HepG2 (cell line): ENCODE measurements around the gene HOXC12. TPM values are rescaled to one million over a fixed set of nuclear protein-coding genes. Genes with fewer than 3 reads are reported as not detected.

Experiments used
- ATAC-seq: fragments of 200-7000 bp; cut with Tn5 transposase; 3 replicates; pipeline ENCODE4 v1.9.1; 2020; ENCODE audit warnings: mild to moderate bottlenecking, moderate library complexity
- BruUV-seq: library from RNA; stranded (reverse); fragments of 400-500 nt; replicated peaks from 2 replicates; lab custom pipeline; 2021; lab: Mats Ljungman, UMichigan
- CTCF ChIA-PET: fragments of 300-600 bp; formaldehyde crosslinking; extraction: SDS; loops from one replicate; lab custom pipeline; 2021; ENCODE audit warnings: low total read pairs, inconsistent platforms, low intra/inter-chr PET ratio; lab: Yijun Ruan, JAX
- POLR2A ChIA-PET: fragments of 350-600 bp; sonication (Branson Sonifier 250); formaldehyde crosslinking; loops from one replicate; lab custom pipeline; 2020; ENCODE audit warnings: antibody characterized with exemption, inconsistent platforms; lab: Yijun Ruan, JAX
- DNase-seq: peaks from one replicate; pipeline ENCODE4 v3.0.0-alpha.2; 2015; ENCODE audit warnings: low spot score
- FAIRE-seq: peaks from 3 replicates; lab custom pipeline; 2011; peaks lifted over from hg19 to GRCh38; lab: Jason Lieb, UNC
- H2AFZ ChIP-seq: one replicate; pipeline ENCODE4 v1.6.1; 2011; ENCODE audit warnings: low read length, inconsistent platforms
- H3K27ac ChIP-seq: fragments of 300-600 bp; 3 replicates; pipeline ENCODE4 v1.8.0; 2011; ENCODE audit warnings: mixed run types, mild to moderate bottlenecking, mixed read lengths, low read length, inconsistent platforms; ENCODE audit not compliant: insufficient read depth; ENCODE audit errors: extremely low read length
- H3K27me3 ChIP-seq, 2 experiments: fragments of 200-600 bp in 1 of 2; 2 replicates in 1 of 2; 3 replicates in 1 of 2; pipeline versions ENCODE4 v1.6.0 to v1.8.0; 2011; ENCODE audit warnings: low read length in 2 of 2, mild to moderate bottlenecking in 2 of 2, moderate library complexity in 2 of 2, inconsistent platforms in 1 of 2; ENCODE audit not compliant: insufficient read depth in 2 of 2, control insufficient read depth in 1 of 2
- H3K36me3 ChIP-seq, 2 experiments: fragments of 200-600 bp in 1 of 2; replicated peaks in 1 of 2; 2 replicates in 1 of 2; 3 replicates in 1 of 2; pipeline versions ENCODE4 v1.5.1 to v1.8.0; 2011; ENCODE audit warnings: low read length in 2 of 2, inconsistent platforms in 1 of 2; ENCODE audit not compliant: insufficient read depth in 2 of 2, control insufficient read depth in 1 of 2
- H3K4me1 ChIP-seq: 2 replicates; pipeline ENCODE4 v1.5.1; 2012; ENCODE audit warnings: low read length, inconsistent platforms; ENCODE audit not compliant: insufficient read depth
- H3K4me2 ChIP-seq: 2 replicates; pipeline ENCODE4 v1.6.0; 2011; ENCODE audit warnings: low read depth, low read length, inconsistent platforms
- H3K4me3 ChIP-seq, 3 experiments: fragments of 200-600 bp in 1 of 3; sonication (generic), shearing (Covaris generic) in 1 of 3; replicated peaks in 1 of 3; 2 replicates each; pipeline ENCODE4 v1.5.1; 2011 to 2016; ENCODE audit warnings: low read length in 3 of 3, inconsistent platforms in 2 of 3, low read depth in 2 of 3, mild to moderate bottlenecking in 2 of 3, control low read depth in 1 of 3, mixed read lengths in 1 of 3; ENCODE audit not compliant: insufficient read depth in 1 of 3
- H3K79me2 ChIP-seq: one replicate; pipeline ENCODE4 v1.6.1; 2011; ENCODE audit warnings: low read length, inconsistent platforms; ENCODE audit not compliant: insufficient read depth
- H3K9ac ChIP-seq: 2 replicates; pipeline ENCODE4 v1.6.0; 2011; ENCODE audit warnings: mild to moderate bottlenecking, low read depth, low read length, inconsistent platforms; ENCODE audit not compliant: insufficient read depth
- H3K9me3 ChIP-seq: 2 replicates; pipeline ENCODE4 v1.5.1; 2012; ENCODE audit warnings: mild to moderate bottlenecking, low read length
- H4K20me1 ChIP-seq: 2 replicates; pipeline ENCODE4 v1.6.0; 2011; ENCODE audit warnings: inconsistent platforms, mild to moderate bottlenecking, low read length, moderate library complexity; ENCODE audit not compliant: insufficient read depth
- ATF5 ChIP-seq: sonication (generic); formaldehyde crosslinking; IDR thresholded peaks from 2 replicates; pipeline ENCODE4 v1.4.0; 2020; ENCODE audit warnings: mild to moderate bottlenecking, low read depth, missing genetic modification reagents
- CAMTA2 ChIP-seq: sonication (generic); formaldehyde crosslinking; IDR thresholded peaks from 2 replicates; pipeline ENCODE4 v1.4.0; 2020; ENCODE audit warnings: mild to moderate bottlenecking, missing genetic modification reagents, borderline replicate concordance
- ELF4 ChIP-seq: sonication (generic); formaldehyde crosslinking; IDR thresholded peaks from 2 replicates; pipeline ENCODE4 v1.5.0; 2020; ENCODE audit warnings: missing genetic modification reagents, mild to moderate bottlenecking, moderate library complexity, borderline replicate concordance
- GATAD1 ChIP-seq: IDR thresholded peaks from 2 replicates; pipeline ENCODE4 v1.6.1; 2016; ENCODE audit warnings: missing genetic modification reagents, missing compliant biosample characterization
- HIC2 ChIP-seq: sonication (generic); formaldehyde crosslinking; IDR thresholded peaks from 2 replicates; pipeline ENCODE4 v1.9.0; 2022; ENCODE audit warnings: low read depth, missing genetic modification reagents
- HNRNPL ChIP-seq: fragments of 200-400 bp; formaldehyde crosslinking; IDR thresholded peaks from 2 replicates; pipeline ENCODE4 v1.6.1; 2017; ENCODE audit warnings: mild to moderate bottlenecking, low read depth, low read length
- JUNB ChIP-seq: sonication (generic); formaldehyde crosslinking; IDR thresholded peaks from 2 replicates; pipeline ENCODE4 v1.8.0; 2022; ENCODE audit warnings: missing genetic modification reagents, mild to moderate bottlenecking, borderline replicate concordance
- LBX2 ChIP-seq: sonication (generic); formaldehyde crosslinking; IDR thresholded peaks from 2 replicates; pipeline ENCODE4 v1.5.0; 2020; ENCODE audit warnings: missing genetic modification reagents, mild to moderate bottlenecking, borderline replicate concordance
- MTA1 ChIP-seq: sonication (generic); formaldehyde crosslinking; IDR thresholded peaks from 2 replicates; pipeline ENCODE4 v1.4.0; 2020; ENCODE audit warnings: missing genetic modification reagents, mild to moderate bottlenecking, borderline replicate concordance
- NKX3-1 ChIP-seq: sonication (generic); formaldehyde crosslinking; IDR thresholded peaks from 2 replicates; pipeline ENCODE4 v1.5.0; 2020; ENCODE audit warnings: missing genetic modification reagents
- NR2F2 ChIP-seq: IDR thresholded peaks from 2 replicates; pipeline ENCODE4 v1.6.1; 2012; ENCODE audit warnings: low read depth, inconsistent platforms, borderline replicate concordance
- PAX8 ChIP-seq: sonication (generic); formaldehyde crosslinking; IDR thresholded peaks from 2 replicates; pipeline ENCODE4 v1.8.0; 2022; ENCODE audit warnings: mild to moderate bottlenecking, missing genetic modification reagents, borderline replicate concordance
- RFX1 ChIP-seq: fragments of 450-650 bp; IDR thresholded peaks from 2 replicates; pipeline ENCODE4 v1.6.1; 2017
- SKI ChIP-seq: fragments of 450-650 bp; IDR thresholded peaks from one replicate; pipeline ENCODE4 v1.6.1; 2018; ENCODE audit warnings: mild to moderate bottlenecking; ENCODE audit not compliant: partially characterized antibody
- XBP1 ChIP-seq: sonication (generic); formaldehyde crosslinking; IDR thresholded peaks from 2 replicates; pipeline ENCODE4 v1.5.0; 2020; ENCODE audit warnings: missing genetic modification reagents
- ZNF513 ChIP-seq: sonication (generic); formaldehyde crosslinking; conservative IDR thresholded peaks from 2 replicates; pipeline ENCODE4 v1.5.0; 2020; ENCODE audit warnings: missing genetic modification reagents
- ZNF7 ChIP-seq: IDR thresholded peaks from 2 replicates; pipeline ENCODE4 v1.6.1; 2016; ENCODE audit warnings: missing biosample characterization, missing genetic modification reagents
- WGBS: methylation state at CpG from one replicate; pipeline ENCODE4 v1.1.6; 2017; ENCODE audit warnings: low lambda C conversion rate; 5-methylcytosine and 5-hydroxymethylcytosine counted together
- in situ Hi-C: cut with HindIII; loops from 2 replicates; pipeline ENCODE4 v1.10.0; 2017; ENCODE audit warnings: low pct_unique_long_range_greater_than_20kb; ENCODE audit not compliant: extremely low pct_ligation_motif_present
- intact Hi-C: fragments of 100-400 bp; cut with micrococcal nuclease; formaldehyde crosslinking; loops from one replicate; pipeline ENCODE4 v1.10.0; 2022; ENCODE audit not compliant: unreplicated experiment
- polyA plus RNA-seq, 8 experiments: library from polyadenylated mRNA; depleted of rRNA in 3 of 8; stranded (reverse) in 7 of 8; unstranded in 1 of 8; fragments of >200 nt; fragmentation: Illumina TruSeq in 4 of 8; extraction: Trizol in 4 of 8; gene quantifications; 2 replicates each; pipeline versions ENCODE4 v1.2.1 to v1.2.3, GENCODE V29; 2011 to 2016; ENCODE audit warnings: low read depth in 4 of 8, missing spikeins in 1 of 8, mixed read lengths in 1 of 8; ENCODE audit not compliant: insufficient read depth in 1 of 8
- total RNA-seq, 5 experiments: library from RNA; depleted of rRNA; stranded (reverse); fragments of >200 nt; fragmentation: Illumina TruSeq; extraction: Trizol; gene quantifications; 2 replicates each; pipeline ENCODE4 v1.2.3, GENCODE V29; 2016; ENCODE audit warnings: low read depth in 1 of 5

The HOXC12 gene
- total and polyA plus RNA-seq, 2 of the 13 experiments (the other 11 are each of a cell fraction or from before 2014, with no cell fraction given) = not detected

GRCh38 chr12:53995002-53995377 lies 40.3 kb downstream of the HOXC12 start:
- H3K4me3 ChIP-seq = peak overlapping the region in 1 of 3 experiments; percentile 48; a peak in 1 of 6 replicates
- ATAC-seq (no peak), FAIRE-seq (no peak)
- no peak overlapping the region for H2AFZ ChIP-seq
- H3K79me2 ChIP-seq = no peaks in the 10 kb centered on the region
- peaks cover 29% of the 10 kb centered on the region for H3K4me1 ChIP-seq
- no TSS peak for BruUV-seq
- H3K27ac ChIP-seq = no peak overlapping the region
- H3K4me2 ChIP-seq = peak overlapping the region; percentile 63; the same call in 1 of the 2 replicates
- H3K9ac ChIP-seq = no peak overlapping the region
- WGBS = 92% methylated on average over 14 of the region's 17 CpGs
- in situ Hi-C loops = loop anchor here (10.0 kb wide), 1 partner anchor 380 kb away; no protein-coding TSS in a partner anchor
- H3K36me3 ChIP-seq = no peaks in the 10 kb centered on the region
- no peak for TF ChIP-seq JUNB (CRISPR knock-in tag)
- no peak for TF ChIP-seq RFX1
- TF ChIP-seq XBP1 = no peak
- no peak for TF ChIP-seq PAX8 (CRISPR knock-in tag)
- no peak for TF ChIP-seq CAMTA2
- TF ChIP-seq ZNF513 (CRISPR knock-in tag) = no peak
- TF ChIP-seq ELF4 (CRISPR knock-in tag) = no peak
- no peak for TF ChIP-seq NKX3-1 (CRISPR knock-in tag)
- no peak for TF ChIP-seq MTA1 (CRISPR knock-in tag)
- no peak for TF ChIP-seq LBX2 (CRISPR knock-in tag)
- TF ChIP-seq HIC2 = no peak
- no peak for TF ChIP-seq ATF5 (CRISPR knock-in tag)
- TF ChIP-seq HNRNPL = no peak
- no peak for TF ChIP-seq ZNF7 (CRISPR knock-in tag)
- no peak for TF ChIP-seq NR2F2
- TF ChIP-seq GATAD1 (CRISPR knock-in tag) = no peak
- no peak for TF ChIP-seq SKI
- TF ChIP-seq, all 625 proteins: peak for 0
- no peaks in the 10 kb centered on the region for H3K9me3 ChIP-seq
- intact Hi-C loops = no loop called here
- CTCF ChIA-PET = no interaction called here
- no peaks in the 10 kb centered on the region for H4K20me1 ChIP-seq
- POLR2A ChIA-PET = no interaction called here
- no peak for DNase-seq
- peaks cover 9 to 64% of the 10 kb centered on the region in 2 experiments for H3K27me3 ChIP-seq
